Measurements from ENCODE around the gene HSPA1L.
"Not testable (repeated sequence)": the region's sequence is repeated elsewhere in the genome, so short reads cannot be mapped to it uniquely, and the experiment has no call there.

DNA sequence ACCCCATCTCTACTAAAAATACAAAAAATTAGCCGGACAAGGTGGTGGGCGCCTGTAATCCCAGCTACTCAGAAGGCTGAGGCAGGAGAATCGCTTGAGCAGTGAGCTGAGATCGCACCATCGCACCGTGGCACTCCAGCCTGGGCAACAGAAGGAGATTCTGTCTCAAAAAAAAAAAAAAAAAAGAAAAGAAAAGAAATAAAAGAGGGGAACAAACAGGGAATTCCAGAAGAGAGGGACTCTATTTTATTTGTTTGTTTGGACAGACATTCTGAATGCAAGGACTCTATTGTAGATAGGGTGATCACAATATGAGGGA, 21.2 kb downstream of the HSPA1L start:
- TF ChIP-seq, protein P1, sequence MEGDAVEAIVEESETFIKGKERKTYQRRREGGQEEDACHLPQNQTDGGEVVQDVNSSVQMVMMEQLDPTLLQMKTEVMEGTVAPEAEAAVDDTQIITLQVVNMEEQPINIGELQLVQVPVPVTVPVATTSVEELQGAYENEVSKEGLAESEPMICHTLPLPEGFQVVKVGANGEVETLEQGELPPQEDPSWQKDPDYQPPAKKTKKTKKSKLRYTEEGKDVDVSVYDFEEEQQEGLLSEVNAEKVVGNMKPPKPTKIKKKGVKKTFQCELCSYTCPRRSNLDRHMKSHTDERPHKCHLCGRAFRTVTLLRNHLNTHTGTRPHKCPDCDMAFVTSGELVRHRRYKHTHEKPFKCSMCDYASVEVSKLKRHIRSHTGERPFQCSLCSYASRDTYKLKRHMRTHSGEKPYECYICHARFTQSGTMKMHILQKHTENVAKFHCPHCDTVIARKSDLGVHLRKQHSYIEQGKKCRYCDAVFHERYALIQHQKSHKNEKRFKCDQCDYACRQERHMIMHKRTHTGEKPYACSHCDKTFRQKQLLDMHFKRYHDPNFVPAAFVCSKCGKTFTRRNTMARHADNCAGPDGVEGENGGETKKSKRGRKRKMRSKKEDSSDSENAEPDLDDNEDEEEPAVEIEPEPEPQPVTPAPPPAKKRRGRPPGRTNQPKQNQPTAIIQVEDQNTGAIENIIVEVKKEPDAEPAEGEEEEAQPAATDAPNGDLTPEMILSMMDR (IDR thresholded peaks at IDR 0.05; ENCODE audit: low read length), result not testable (repeated sequence)
- TF ChIP-seq EZH2 (IDR thresholded peaks at IDR 0.05; ENCODE audit: borderline replicate concordance, low read length), result not testable (repeated sequence)
